Cardiac muscle cell (in vitro differentiated cells and primary cell): ENCODE results near the gene RPAP2. TPM values are rescaled to one million over a fixed set of nuclear protein-coding genes. Genes with fewer than 3 reads are reported as not detected.

ENCODE experiments used
- DNase-seq, 2 donors: peaks; one replicate each; pipeline versions ENCODE4 v3.0.0 to v3.0.0-alpha.2; 2010 to 2017; ENCODE audit warnings: low read depth in 1 of 2, low spot score in 1 of 2
- H3K27ac ChIP-seq: fragments of 200-600 bp; sonication (generic); 2 replicates; pipeline ENCODE4 v1.5.1; 2016
- H3K27me3 ChIP-seq: fragments of 200-600 bp; sonication (generic); 2 replicates; pipeline ENCODE4 v1.6.0; 2016; ENCODE audit warnings: control low read depth
- H3K36me3 ChIP-seq: fragments of 200-600 bp; sonication (generic); 2 replicates; pipeline ENCODE4 v1.5.1; 2016; ENCODE audit warnings: control low read depth
- H3K4me1 ChIP-seq: fragments of 200-600 bp; sonication (generic); 2 replicates; pipeline ENCODE4 v1.8.1; 2017; ENCODE audit warnings: low read depth, mild to moderate bottlenecking, mixed run types
- H3K4me3 ChIP-seq: fragments of 200-600 bp; sonication (generic); 2 replicates; pipeline ENCODE4 v1.5.1; 2016; ENCODE audit warnings: mild to moderate bottlenecking
- H3K9me3 ChIP-seq: fragments of 200-600 bp; sonication (generic); 2 replicates; pipeline ENCODE4 v1.5.1; 2017; ENCODE audit warnings: low read depth, mild to moderate bottlenecking, control low read depth
- CTCF ChIP-seq: IDR thresholded peaks from 2 replicates; pipeline ENCODE4 v1.5.1; 2012; ENCODE audit warnings: low read depth, mild to moderate bottlenecking, low read length
- polyA plus RNA-seq: library from polyadenylated mRNA; unstranded; fragments of >200 nt; fragmentation: Nextera tagmentation; extraction: Ambion mirVana; gene quantifications from 2 replicates; pipeline ENCODE4 v1.2.1, GENCODE V29; 2016
- total RNA-seq: library from RNA; depleted of rRNA; stranded (reverse); fragments of >200 nt; gene quantifications from 2 replicates; pipeline ENCODE4 v1.2.3, GENCODE V29; 2016

The RPAP2 gene
- total and polyA plus RNA-seq, 2 experiments from 2014 or later, result 6.3 to 24.0 TPM

GRCh38 chr1:92314024-92314423 is 15.2 kb downstream of the RPAP2 start:
- H3K4me3 ChIP-seq, result no peak overlapping the region
- peaks cover 4% of the 10 kb centered on the region for H3K36me3 ChIP-seq
- peaks cover 8% of the 10 kb centered on the region for H3K4me1 ChIP-seq
- no peaks in the 10 kb centered on the region for H3K9me3 ChIP-seq
- no peak for TF ChIP-seq CTCF
- no peaks in the 10 kb centered on the region for H3K27me3 ChIP-seq
- DNase-seq, result no peak
- no peak overlapping the region for H3K27ac ChIP-seq

GRCh38 chr1:92315766-92316599 is 17.1 kb downstream of the RPAP2 start:
- no peak for DNase-seq
- H3K4me3 ChIP-seq, result no peak overlapping the region
- H3K4me1 ChIP-seq, result peaks cover 8% of the 10 kb centered on the region
- TF ChIP-seq CTCF, result no peak
- H3K27me3 ChIP-seq, result no peaks in the 10 kb centered on the region
- no peaks in the 10 kb centered on the region for H3K9me3 ChIP-seq
- no peak overlapping the region for H3K27ac ChIP-seq
- peaks cover 9% of the 10 kb centered on the region for H3K36me3 ChIP-seq

- H3K36me3 ChIP-seq, result peaks cover 10% of the 10 kb centered on the region
- TF ChIP-seq CTCF, result no peak
- H3K27ac ChIP-seq, result peak overlapping the region; percentile 29
- H3K4me1 ChIP-seq, result peaks cover 8% of the 10 kb centered on the region
- no peaks in the 10 kb centered on the region for H3K27me3 ChIP-seq
- no peak overlapping the region for H3K4me3 ChIP-seq
- no peaks in the 10 kb centered on the region for H3K9me3 ChIP-seq
- DNase-seq, result peak in 1 of 2 donors; percentile 40
Observed at GRCh38 chr1:92317836-92318493, 19.1 kb downstream of the RPAP2 start.

GRCh38 chr1:92323473-92324453 is 24.9 kb downstream of the RPAP2 start:
- Histone ChIP-seq H3K9me3 (no peaks in the 10 kb centered on the region), H3K4me1 (no peaks in the 10 kb centered on the region), H3K4me3 (no peak overlapping the region), H3K27me3 (no peaks in the 10 kb centered on the region), H3K36me3 (peaks cover 33% of the 10 kb centered on the region), H3K27ac (no peak overlapping the region)
- DNase-seq, result no peak
- TF ChIP-seq CTCF, result no peak

- H3K27me3 ChIP-seq, result no peaks in the 10 kb centered on the region
- H3K36me3 ChIP-seq, result peaks cover 33% of the 10 kb centered on the region
- no peak for TF ChIP-seq CTCF
- no peaks in the 10 kb centered on the region for H3K9me3 ChIP-seq
- H3K27ac ChIP-seq, result no peak overlapping the region
- H3K4me3 ChIP-seq, result no peak overlapping the region
- DNase-seq, result no peak
- no peaks in the 10 kb centered on the region for H3K4me1 ChIP-seq
Observed at GRCh38 chr1:92324784-92325183, 25.9 kb downstream of the RPAP2 start.
